H1 (cell line): Measurements from ENCODE around the gene ESPNL. TPM values are rescaled to one million over a fixed set of nuclear protein-coding genes. Genes with fewer than 3 reads are reported as not detected.

Source experiments
- POLR2AphosphoS5 ChIP-seq: IDR thresholded peaks from 2 replicates; pipeline ENCODE4 v1.6.1; 2011; ENCODE audit warnings: low read depth, low read length
- polyA plus RNA-seq, 7 experiments: library from polyadenylated mRNA; depleted of rRNA in 3 of 7; stranded (reverse) in 5 of 7; unstranded in 2 of 7; fragments of >200 nt in 5 of 7; fragments of 200-250 nt in 2 of 7; gene quantifications; 1 replicate in 5 of 7; 2 replicates in 1 of 7; 4 replicates in 1 of 7; pipeline versions ENCODE4 v1.2.1 to v1.2.3, GENCODE V29; 2011 to 2013; ENCODE audit warnings: missing spikeins in 2 of 7, mixed read lengths in 2 of 7
- total RNA-seq: library from RNA; stranded (reverse); fragmentation: NEBNext Ultra II Directional; extraction: Animal tissue kit (Norgen Biotek cat#: 25700); gene quantifications from 2 replicates; pipeline ENCODE4 v1.2.1, GENCODE V29; 2021
- TF ChIP-seq, protein P1 (sequence below): IDR thresholded peaks from 2 replicates; pipeline ENCODE4 v1.6.1; 2012; ENCODE audit warnings: inconsistent platforms

ESPNL gene
- total and polyA plus RNA-seq, 2 of the 8 experiments (the other 6 are each of a cell fraction or from before 2014, with no cell fraction given): 0.68 to 1.3 TPM

DNA sequence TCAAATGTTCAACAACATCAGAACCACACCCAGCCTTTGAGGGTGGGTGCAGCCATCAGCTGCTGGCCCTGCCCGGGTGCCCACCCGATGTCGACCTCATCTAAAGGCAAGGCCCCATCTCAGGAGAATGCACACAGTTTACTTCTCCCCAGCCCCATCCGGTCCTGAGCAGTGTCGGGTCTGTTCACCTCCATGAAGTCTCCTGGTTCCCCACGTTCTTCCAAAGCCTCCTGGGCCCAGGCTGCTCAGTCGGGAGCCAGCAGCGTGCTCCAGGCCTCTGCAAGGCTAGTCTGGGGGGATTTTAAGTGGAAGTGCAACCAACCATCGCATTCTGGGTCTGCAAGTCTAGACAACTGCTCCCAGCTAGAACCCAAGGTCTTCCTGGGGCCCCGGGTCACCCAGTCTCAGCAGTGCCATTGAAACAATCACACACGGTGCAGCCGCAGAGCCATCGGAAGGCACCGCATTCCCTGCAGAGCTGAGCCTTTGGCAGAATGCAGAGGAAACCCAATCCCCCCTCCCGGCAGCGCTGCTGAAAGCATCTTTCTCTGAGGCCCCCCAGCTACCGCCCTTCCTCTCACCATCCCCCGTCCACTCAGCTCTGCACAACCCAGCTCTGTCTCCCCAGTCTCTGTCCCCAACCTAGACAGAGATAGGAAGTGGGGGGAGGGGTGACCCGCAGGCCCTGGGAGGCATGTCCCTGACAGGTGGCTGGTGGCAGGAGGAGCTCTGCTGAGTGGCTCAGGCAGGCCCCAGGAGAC, 8.5 kb downstream of the ESPNL start (continued):
- TF ChIP-seq, protein P1, sequence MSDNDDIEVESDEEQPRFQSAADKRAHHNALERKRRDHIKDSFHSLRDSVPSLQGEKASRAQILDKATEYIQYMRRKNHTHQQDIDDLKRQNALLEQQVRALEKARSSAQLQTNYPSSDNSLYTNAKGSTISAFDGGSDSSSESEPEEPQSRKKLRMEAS: 0 out of 2 replicates have a peak, but pooled peaks have one; percentile 34
- no peak for TF ChIP-seq POLR2AphosphoS5
